WERI-Rb-1 (cell line): ENCODE results near the gene SUN3.

Experiments
- DNase-seq: peaks from one replicate; pipeline ENCODE4 v3.0.0-alpha.2; 2020
- H3K27ac ChIP-seq: fragments of 250-450 bp; sonication (Bioruptor Pico); 2 replicates; pipeline ENCODE4 v1.5.1; 2020; ENCODE audit warnings: mild to moderate bottlenecking, moderate library complexity
- H3K27me3 ChIP-seq: fragments of 250-450 bp; sonication (Bioruptor Pico); 2 replicates; pipeline ENCODE4 v1.5.1; 2021; ENCODE audit warnings: mild to moderate bottlenecking, low read depth, moderate library complexity; ENCODE audit not compliant: insufficient read depth, severe bottlenecking
- H3K36me3 ChIP-seq: fragments of 250-450 bp; sonication (Bioruptor Pico); 2 replicates; pipeline ENCODE4 v1.5.1; 2020; ENCODE audit warnings: mild to moderate bottlenecking, moderate library complexity
- H3K4me3 ChIP-seq: 2 replicates; pipeline ENCODE4 v1.5.1; 2011; ENCODE audit warnings: low read depth, mild to moderate bottlenecking, control low read depth, low read length
- H3K9me3 ChIP-seq: fragments of 250-450 bp; sonication (Bioruptor Pico); 2 replicates; pipeline ENCODE4 v1.5.1; 2021; ENCODE audit warnings: mild to moderate bottlenecking, moderate library complexity; ENCODE audit not compliant: severe bottlenecking
- TF ChIP-seq, protein P1 (sequence below): IDR thresholded peaks from 2 replicates; pipeline ENCODE4 v1.5.1; 2011; ENCODE audit warnings: low read depth, mild to moderate bottlenecking, control low read depth, inconsistent platforms, low read length

Gene SUN3

DNA sequence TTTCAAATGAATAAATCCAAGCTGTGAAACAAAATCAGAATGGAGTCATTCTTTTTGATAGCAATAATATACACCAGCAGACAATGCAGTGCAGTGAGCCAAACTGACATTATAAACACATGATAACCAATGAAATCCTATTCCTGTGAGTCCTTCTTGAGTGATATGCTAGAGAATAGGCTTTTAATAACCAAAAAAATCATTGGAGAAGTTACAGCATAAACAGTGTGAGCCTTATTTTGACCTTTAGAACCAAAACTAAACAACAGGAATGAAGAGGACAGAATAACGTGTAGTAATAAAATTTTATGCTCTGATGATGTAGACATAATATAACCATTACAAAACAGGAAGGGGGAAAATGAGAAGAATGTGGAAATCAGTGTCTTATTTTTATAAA lies 58.1 kb downstream of the SUN3 start:
- no peaks in the 10 kb centered on the region for H3K9me3 ChIP-seq
- TF ChIP-seq, protein P1, sequence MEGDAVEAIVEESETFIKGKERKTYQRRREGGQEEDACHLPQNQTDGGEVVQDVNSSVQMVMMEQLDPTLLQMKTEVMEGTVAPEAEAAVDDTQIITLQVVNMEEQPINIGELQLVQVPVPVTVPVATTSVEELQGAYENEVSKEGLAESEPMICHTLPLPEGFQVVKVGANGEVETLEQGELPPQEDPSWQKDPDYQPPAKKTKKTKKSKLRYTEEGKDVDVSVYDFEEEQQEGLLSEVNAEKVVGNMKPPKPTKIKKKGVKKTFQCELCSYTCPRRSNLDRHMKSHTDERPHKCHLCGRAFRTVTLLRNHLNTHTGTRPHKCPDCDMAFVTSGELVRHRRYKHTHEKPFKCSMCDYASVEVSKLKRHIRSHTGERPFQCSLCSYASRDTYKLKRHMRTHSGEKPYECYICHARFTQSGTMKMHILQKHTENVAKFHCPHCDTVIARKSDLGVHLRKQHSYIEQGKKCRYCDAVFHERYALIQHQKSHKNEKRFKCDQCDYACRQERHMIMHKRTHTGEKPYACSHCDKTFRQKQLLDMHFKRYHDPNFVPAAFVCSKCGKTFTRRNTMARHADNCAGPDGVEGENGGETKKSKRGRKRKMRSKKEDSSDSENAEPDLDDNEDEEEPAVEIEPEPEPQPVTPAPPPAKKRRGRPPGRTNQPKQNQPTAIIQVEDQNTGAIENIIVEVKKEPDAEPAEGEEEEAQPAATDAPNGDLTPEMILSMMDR, result no peak
- DNase-seq, result no peak
- peaks cover 71% of the 10 kb centered on the region for H3K36me3 ChIP-seq
- H3K27me3 ChIP-seq, result no peaks in the 10 kb centered on the region
- H3K4me3 ChIP-seq, result no peak overlapping the region
- H3K27ac ChIP-seq, result no peak overlapping the region

DNA sequence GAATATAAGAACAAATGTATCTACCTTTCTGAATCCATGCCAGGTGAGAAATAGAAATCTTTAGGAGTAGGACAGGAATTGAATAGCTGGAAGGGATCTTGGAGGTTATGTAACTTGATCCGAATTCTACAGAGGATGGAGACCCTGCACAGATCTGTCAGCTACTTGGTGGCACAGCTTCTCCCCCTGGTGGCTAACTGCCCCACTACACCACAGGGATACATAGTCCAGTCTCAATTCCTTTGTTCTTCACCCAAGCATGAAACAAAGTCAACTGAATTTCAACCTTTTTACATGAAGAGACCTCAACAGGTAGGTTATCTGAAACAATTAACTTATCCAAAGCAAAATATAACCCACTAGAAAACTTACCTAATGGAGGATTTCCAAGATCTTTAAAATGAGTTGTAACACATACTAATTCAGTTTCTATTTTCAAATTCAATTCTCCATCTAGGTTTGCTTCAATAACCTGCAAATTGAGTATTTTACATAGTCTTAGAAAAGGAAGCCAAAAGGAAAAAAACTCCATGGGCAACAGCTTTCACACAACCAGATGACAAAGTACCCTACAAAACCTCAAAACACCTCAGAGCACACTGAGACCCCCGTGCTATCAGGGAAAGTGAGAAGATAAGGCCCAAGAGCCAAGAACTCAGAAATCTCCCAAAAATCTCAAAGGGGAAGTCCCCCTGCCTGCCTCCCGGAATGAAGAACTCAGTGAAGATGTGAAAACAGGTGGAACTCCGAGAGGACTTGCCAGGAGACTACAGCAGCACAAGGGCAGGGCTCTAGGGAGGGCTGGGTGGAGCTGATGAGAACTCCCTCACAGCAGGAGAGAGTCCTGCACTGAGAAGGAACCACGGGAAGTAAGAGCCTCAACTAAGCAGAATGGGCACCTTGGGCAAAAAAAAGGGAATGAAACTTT lies 59.8 kb downstream of the SUN3 start:
- peak; percentile 77 for DNase-seq
- H3K36me3 ChIP-seq, result peaks cover 72% of the 10 kb centered on the region
- H3K27me3 ChIP-seq, result no peaks in the 10 kb centered on the region
- H3K27ac ChIP-seq, result no peak overlapping the region
- TF ChIP-seq, protein P1, result peak; percentile 92
- no peak overlapping the region for H3K4me3 ChIP-seq
- H3K9me3 ChIP-seq, result no peaks in the 10 kb centered on the region

GRCh38 chr7:47967708-47968107 lies 61.2 kb downstream of the SUN3 start:
- H3K27me3 ChIP-seq, result no peaks in the 10 kb centered on the region

GRCh38 chr7:47967123-47967522 lies 61.8 kb downstream of the SUN3 start:
- H3K27me3 ChIP-seq, result no peaks in the 10 kb centered on the region
- TF ChIP-seq, protein P1, result no peak
- no peak for DNase-seq
- H3K36me3 ChIP-seq, result peaks cover 74% of the 10 kb centered on the region
- H3K9me3 ChIP-seq, result no peaks in the 10 kb centered on the region
- H3K27ac ChIP-seq, result no peak overlapping the region
- no peak overlapping the region for H3K4me3 ChIP-seq

More at GRCh38 chr7:47967708-47968107, 61.2 kb downstream of the SUN3 start:
- no peak for DNase-seq
- Histone ChIP-seq H3K4me3 (no peak overlapping the region), H3K9me3 (no peaks in the 10 kb centered on the region), H3K27ac (no peak overlapping the region), H3K36me3 (peaks cover 71% of the 10 kb centered on the region)
- TF ChIP-seq, protein P1, result no peak

DNA sequence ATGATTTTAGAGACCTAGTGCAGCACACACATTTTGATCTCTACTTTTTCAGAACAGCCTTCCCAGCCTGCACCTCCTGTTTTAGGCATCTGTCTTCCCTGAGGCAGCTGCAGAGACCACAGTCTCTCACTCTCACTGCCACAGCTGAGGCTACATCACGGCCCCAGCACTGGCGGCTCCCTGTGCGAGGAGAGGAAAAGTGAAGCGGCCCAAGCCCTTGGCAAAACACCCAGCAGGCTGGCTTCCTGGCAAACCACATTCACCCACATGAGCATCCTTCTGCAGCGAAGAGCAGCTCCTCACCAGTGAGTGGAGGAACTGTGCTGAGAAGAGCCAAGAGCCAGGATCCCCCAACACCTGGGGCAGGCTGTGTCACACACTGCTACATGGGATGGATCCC lies 63.5 kb downstream of the SUN3 start:
- no peak overlapping the region for H3K4me3 ChIP-seq
- H3K36me3 ChIP-seq, result peaks cover 82% of the 10 kb centered on the region
- no peak for DNase-seq
- no peaks in the 10 kb centered on the region for H3K9me3 ChIP-seq
- H3K27ac ChIP-seq, result no peak overlapping the region
- TF ChIP-seq, protein P1, result no peak
- no peaks in the 10 kb centered on the region for H3K27me3 ChIP-seq
